Smooth muscle cell (in vitro differentiated cells): Measurements from ENCODE around the gene WDR59. TPM values are rescaled to one million over a fixed set of nuclear protein-coding genes. Genes with fewer than 3 reads are reported as not detected.
"Not testable (repeated sequence)": the region's sequence is repeated elsewhere in the genome, so short reads cannot be mapped to it uniquely, and the experiment has no call there.

Source experiments
- DNase-seq: peaks from one replicate; lab custom pipeline; 2025; ENCODE audit not compliant: unreplicated experiment; lab: John Stamatoyannopoulos, UW
- H2AFZ ChIP-seq: fragments of 200-600 bp; sonication (generic); 2 replicates; pipeline ENCODE4 v1.6.0; 2016; ENCODE audit warnings: antibody characterized with exemption, low read depth, mild to moderate bottlenecking
- H3F3A ChIP-seq: fragments of 200-600 bp; sonication (generic); 2 replicates; pipeline ENCODE4 v1.6.0; 2017; ENCODE audit warnings: antibody characterized with exemption, low read depth
- H3K27ac ChIP-seq: fragments of 200-600 bp; sonication (generic); 2 replicates; pipeline ENCODE4 v1.5.1; 2016; ENCODE audit warnings: low read depth, mild to moderate bottlenecking
- H3K27me3 ChIP-seq: fragments of 200-600 bp; sonication (generic); 2 replicates; pipeline ENCODE4 v1.6.1; 2016; ENCODE audit warnings: low read depth, mild to moderate bottlenecking
- H3K36me3 ChIP-seq: fragments of 200-600 bp; sonication (generic); 2 replicates; pipeline ENCODE4 v1.5.1; 2016; ENCODE audit warnings: low read depth
- H3K4me1 ChIP-seq: fragments of 200-600 bp; sonication (generic); 2 replicates; pipeline ENCODE4 v1.5.1; 2016; ENCODE audit warnings: low read depth
- H3K4me2 ChIP-seq: fragments of 200-600 bp; sonication (generic); 2 replicates; pipeline ENCODE4 v1.6.0; 2016; ENCODE audit warnings: mild to moderate bottlenecking
- H3K4me3 ChIP-seq: fragments of 200-600 bp; sonication (generic); 2 replicates; pipeline ENCODE4 v1.5.1; 2016; ENCODE audit warnings: mild to moderate bottlenecking
- H3K79me2 ChIP-seq: fragments of 200-600 bp; sonication (generic); 2 replicates; pipeline ENCODE4 v1.6.0; 2016; ENCODE audit warnings: low read depth, mild to moderate bottlenecking
- H3K9ac ChIP-seq: fragments of 200-600 bp; sonication (generic); 2 replicates; pipeline ENCODE4 v1.6.0; 2016; ENCODE audit warnings: low read depth
- H3K9me3 ChIP-seq: fragments of 200-600 bp; sonication (generic); replicated peaks from 2 replicates; pipeline ENCODE4 v1.5.1; 2016; ENCODE audit warnings: low read depth
- H4K20me1 ChIP-seq: fragments of 200-600 bp; sonication (generic); 2 replicates; pipeline ENCODE4 v1.6.0; 2016; ENCODE audit warnings: low read depth
- CTCF ChIP-seq: fragments of 200-600 bp; sonication (generic); IDR thresholded peaks from 2 replicates; pipeline ENCODE4 v1.5.1; 2017; ENCODE audit warnings: borderline replicate concordance, mild to moderate bottlenecking, antibody characterized with exemption; ENCODE audit not compliant: insufficient read depth, poor library complexity, severe bottlenecking
- WGBS: methylation state at CpG from one replicate; pipeline ENCODE4 v1.1.7; 2016; ENCODE audit warnings: low lambda C conversion rate; 5-methylcytosine and 5-hydroxymethylcytosine counted together
- polyA plus RNA-seq: library from polyadenylated mRNA; unstranded; fragments of >200 nt; fragmentation: Nextera tagmentation; extraction: Ambion mirVana; gene quantifications from 2 replicates; pipeline ENCODE4 v1.2.1, GENCODE V29; 2016
- total RNA-seq: library from RNA; depleted of rRNA; stranded (reverse); fragments of >200 nt; gene quantifications from 2 replicates; pipeline ENCODE4 v1.2.3, GENCODE V29; 2014

WDR59 gene
- total and polyA plus RNA-seq, 2 experiments from 2014 or later: 14.3 to 19.2 TPM

GRCh38 chr16:74909665-74910064 lies 75.3 kb downstream of the WDR59 start:
- Histone ChIP-seq H3K36me3 (peaks cover 46% of the 10 kb centered on the region), H3F3A (no peaks in the 10 kb centered on the region), H3K4me1 (no peaks in the 10 kb centered on the region), H3K27ac (no peak overlapping the region), H3K4me2 (no peak overlapping the region), H3K27me3 (no peaks in the 10 kb centered on the region), H3K9me3 (peaks cover 12% of the 10 kb centered on the region), H3K79me2 (no peaks in the 10 kb centered on the region), H3K9ac (no peak overlapping the region), H3K4me3 (no peak overlapping the region), H4K20me1 (no peaks in the 10 kb centered on the region), H2AFZ (no peak overlapping the region)
- no peak for DNase-seq
- WGBS: 100% methylated on average over 6 of the region's 6 CpGs
- no peak for TF ChIP-seq CTCF

- H3K79me2 ChIP-seq, DNase-seq, H3K27ac ChIP-seq, H3K27me3 ChIP-seq, H3F3A ChIP-seq, H2AFZ ChIP-seq, H3K4me3 ChIP-seq, H3K9ac ChIP-seq, H3K4me1 ChIP-seq, H3K9me3 ChIP-seq, H3K4me2 ChIP-seq, H4K20me1 ChIP-seq: not testable (repeated sequence)
- WGBS: 82% methylated on average over 7 of the region's 8 CpGs
- H3K36me3 ChIP-seq: peaks cover 37% of the 10 kb centered on the region
These were observed 76.2 kb downstream of the WDR59 start for GRCh38 chr16:74908759-74909158.

GRCh38 chr16:74903901-74904678 lies 80.8 kb downstream of the WDR59 start:
- peaks cover 15% of the 10 kb centered on the region for H3K36me3 ChIP-seq
- no peaks in the 10 kb centered on the region for H3K9me3 ChIP-seq
- H3K9ac ChIP-seq: no peak overlapping the region
- no peak overlapping the region for H3K27ac ChIP-seq
- DNase-seq: no peak
- H4K20me1 ChIP-seq: no peaks in the 10 kb centered on the region
- no peaks in the 10 kb centered on the region for H3K79me2 ChIP-seq
- H3K4me3 ChIP-seq: no peak overlapping the region
- H2AFZ ChIP-seq: no peak overlapping the region
- H3F3A ChIP-seq: no peaks in the 10 kb centered on the region
- H3K4me2 ChIP-seq: no peak overlapping the region
- TF ChIP-seq CTCF: no peak
- no peaks in the 10 kb centered on the region for H3K27me3 ChIP-seq
- 94% methylated on average over 12 of the region's 12 CpGs for WGBS
- H3K4me1 ChIP-seq: no peaks in the 10 kb centered on the region

GRCh38 chr16:74903120-74903519 lies 81.8 kb downstream of the WDR59 start:
- no peak for TF ChIP-seq CTCF
- 94% methylated on average over 1 of the region's 1 CpG for WGBS
- Histone ChIP-seq H3K27me3 (no peaks in the 10 kb centered on the region), H3F3A (no peaks in the 10 kb centered on the region), H3K36me3 (peaks cover 13% of the 10 kb centered on the region), H3K9ac (no peak overlapping the region), H3K4me3 (no peak overlapping the region), H3K9me3 (no peaks in the 10 kb centered on the region), H4K20me1 (no peaks in the 10 kb centered on the region), H3K4me2 (no peak overlapping the region), H3K27ac (no peak overlapping the region), H3K79me2 (no peaks in the 10 kb centered on the region), H2AFZ (no peak overlapping the region), H3K4me1 (no peaks in the 10 kb centered on the region)
- no peak for DNase-seq
